Natural killer cell (primary cell): Measurements from ENCODE around the gene FHIT. TPM values are rescaled to one million over a fixed set of nuclear protein-coding genes. Genes with fewer than 3 reads are reported as not detected.

Experiments
- ATAC-seq, 3 donors: fragments of 150-1000 bp in 2 of 3; fragments of 200-7000 bp in 1 of 3; cut with Tn5 transposase; 1 replicate in 1 of 3; 2 replicates in 2 of 3; pipeline ENCODE4 v1.10.0; 2021; ENCODE audit warnings: mild to moderate bottlenecking in 2 of 3, moderate library complexity in 2 of 3
- DNase-seq, 2 donors: peaks; one replicate each; pipeline versions ENCODE4 v3.0.0 to v3.0.0-alpha.2; 2013 to 2021; ENCODE audit warnings: mixed read lengths in 1 of 2
- H3K27ac ChIP-seq: one replicate; pipeline ENCODE4 v1.5.1; 2013; ENCODE audit warnings: mild to moderate bottlenecking, low read length
- H3K27me3 ChIP-seq: one replicate; pipeline ENCODE4 v1.6.1; 2013; ENCODE audit warnings: low read length; ENCODE audit not compliant: control insufficient read depth, insufficient read depth
- H3K36me3 ChIP-seq: one replicate; pipeline ENCODE4 v1.6.1; 2013; ENCODE audit warnings: low read length; ENCODE audit not compliant: control insufficient read depth, insufficient read depth
- H3K4me1 ChIP-seq: one replicate; pipeline ENCODE4 v1.6.1; 2013; ENCODE audit warnings: low read length; ENCODE audit not compliant: control insufficient read depth, insufficient read depth
- H3K4me3 ChIP-seq: one replicate; pipeline ENCODE4 v1.5.1; 2013; ENCODE audit warnings: low read length
- H3K9me3 ChIP-seq: one replicate; pipeline ENCODE4 v1.6.1; 2013; ENCODE audit warnings: low read length; ENCODE audit not compliant: control insufficient read depth, insufficient read depth
- H3K27ac Mint-ChIP-seq, 2 donors: one replicate each; pipeline ENCODE4 v1.8.0; 2022; ENCODE audit warnings: mild to moderate bottlenecking in 2 of 2, mixed read lengths in 2 of 2, moderate library complexity in 1 of 2
- H3K27me3 Mint-ChIP-seq, 2 donors: one replicate each; pipeline ENCODE4 v1.8.0; 2022; ENCODE audit warnings: low read depth in 2 of 2, mixed read lengths in 2 of 2
- H3K36me3 Mint-ChIP-seq: one replicate; pipeline ENCODE4 v1.8.0; 2022; ENCODE audit warnings: mixed read lengths
- H3K4me1 Mint-ChIP-seq, 2 donors: one replicate each; pipeline ENCODE4 v1.8.0; 2022; ENCODE audit warnings: mixed read lengths in 2 of 2
- H3K4me3 Mint-ChIP-seq: one replicate; pipeline ENCODE4 v1.8.0; 2022; ENCODE audit warnings: mild to moderate bottlenecking, moderate library complexity, mixed read lengths
- H3K9me3 Mint-ChIP-seq, 2 donors: one replicate each; pipeline ENCODE4 v1.8.0; 2022; ENCODE audit warnings: mixed read lengths in 2 of 2
- WGBS: methylation state at CpG from one replicate; pipeline ENCODE4 v1.1.7; 2013; ENCODE audit warnings: missing lambda C conversion rate; ENCODE audit not compliant: insufficient coverage; 5-methylcytosine and 5-hydroxymethylcytosine counted together
- intact Hi-C: fragments of 100-400 bp; cut with micrococcal nuclease; formaldehyde crosslinking; loops from one replicate; pipeline ENCODE4 v1.14.2; 2022
- total RNA-seq, 4 donors: library from RNA; stranded (reverse); fragments of 120-200 nt in 1 of 4; gene quantifications; one replicate each; pipeline versions ENCODE4 v1.2.3 to v1.2.4, GENCODE V29; 2013 to 2022
- TF ChIP-seq, protein P1 (sequence below): fragments of 200-600 bp; IDR thresholded peaks from one replicate; pipeline ENCODE4 v1.8.0; 2022; ENCODE audit warnings: antibody characterized with exemption

The FHIT gene
- total RNA-seq, 3 donors from 2014 or later (not counting 1 experiment from before 2014, with no cell fraction given), result 2.7 to 6.1 (median 3.3) TPM

DNA sequence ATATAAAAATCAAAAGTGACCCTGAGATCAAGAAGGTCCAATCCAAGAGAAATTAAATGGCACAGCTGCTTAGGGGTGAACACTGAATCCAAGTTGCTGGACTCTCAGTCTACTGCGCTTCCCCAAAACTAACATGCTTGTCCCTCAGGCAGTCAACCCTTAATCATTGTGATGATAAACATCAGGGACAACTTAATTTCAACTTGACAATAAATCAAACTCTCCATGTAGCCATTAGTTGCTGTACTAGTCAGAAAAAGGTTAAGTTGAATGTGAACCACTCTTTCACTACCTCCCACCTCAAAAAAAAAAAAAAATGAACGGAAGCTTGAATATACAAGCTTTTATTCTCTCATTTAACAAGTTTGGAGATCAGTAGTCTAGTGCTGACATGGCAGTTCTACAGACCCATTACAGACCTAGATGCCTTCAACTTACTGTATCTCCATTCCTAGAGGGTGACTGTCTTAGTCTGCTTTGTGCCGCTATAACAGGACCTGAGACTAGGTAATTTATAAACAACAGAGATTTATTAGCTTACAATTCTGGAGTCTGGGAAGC is 185.7 kb downstream of the FHIT start:
- intact Hi-C loops, result no loop called here
- TF ChIP-seq, protein P1, sequence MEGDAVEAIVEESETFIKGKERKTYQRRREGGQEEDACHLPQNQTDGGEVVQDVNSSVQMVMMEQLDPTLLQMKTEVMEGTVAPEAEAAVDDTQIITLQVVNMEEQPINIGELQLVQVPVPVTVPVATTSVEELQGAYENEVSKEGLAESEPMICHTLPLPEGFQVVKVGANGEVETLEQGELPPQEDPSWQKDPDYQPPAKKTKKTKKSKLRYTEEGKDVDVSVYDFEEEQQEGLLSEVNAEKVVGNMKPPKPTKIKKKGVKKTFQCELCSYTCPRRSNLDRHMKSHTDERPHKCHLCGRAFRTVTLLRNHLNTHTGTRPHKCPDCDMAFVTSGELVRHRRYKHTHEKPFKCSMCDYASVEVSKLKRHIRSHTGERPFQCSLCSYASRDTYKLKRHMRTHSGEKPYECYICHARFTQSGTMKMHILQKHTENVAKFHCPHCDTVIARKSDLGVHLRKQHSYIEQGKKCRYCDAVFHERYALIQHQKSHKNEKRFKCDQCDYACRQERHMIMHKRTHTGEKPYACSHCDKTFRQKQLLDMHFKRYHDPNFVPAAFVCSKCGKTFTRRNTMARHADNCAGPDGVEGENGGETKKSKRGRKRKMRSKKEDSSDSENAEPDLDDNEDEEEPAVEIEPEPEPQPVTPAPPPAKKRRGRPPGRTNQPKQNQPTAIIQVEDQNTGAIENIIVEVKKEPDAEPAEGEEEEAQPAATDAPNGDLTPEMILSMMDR, result no peak
- Histone ChIP-seq H3K27ac (no peak overlapping the region), H3K36me3 (no peaks in the 10 kb centered on the region), H3K4me3 (no peak overlapping the region), H3K9me3 (no peaks in the 10 kb centered on the region), H3K27me3 (no peaks in the 10 kb centered on the region), H3K4me1 (no peaks in the 10 kb centered on the region)
- ATAC-seq (no peak), DNase-seq (no peak)
- no peaks in the 10 kb centered on the region for H3K27me3 Mint-ChIP-seq
- H3K27ac Mint-ChIP-seq, result no peak overlapping the region
- no peak overlapping the region for H3K4me3 Mint-ChIP-seq
- 92% methylated on average over 2 of the region's 3 CpGs for WGBS
- H3K9me3 Mint-ChIP-seq, result peaks cover 0 to 2% of the 10 kb centered on the region in 2 donors
- no peaks in the 10 kb centered on the region for H3K36me3 Mint-ChIP-seq
- H3K4me1 Mint-ChIP-seq, result no peaks in the 10 kb centered on the region

DNA sequence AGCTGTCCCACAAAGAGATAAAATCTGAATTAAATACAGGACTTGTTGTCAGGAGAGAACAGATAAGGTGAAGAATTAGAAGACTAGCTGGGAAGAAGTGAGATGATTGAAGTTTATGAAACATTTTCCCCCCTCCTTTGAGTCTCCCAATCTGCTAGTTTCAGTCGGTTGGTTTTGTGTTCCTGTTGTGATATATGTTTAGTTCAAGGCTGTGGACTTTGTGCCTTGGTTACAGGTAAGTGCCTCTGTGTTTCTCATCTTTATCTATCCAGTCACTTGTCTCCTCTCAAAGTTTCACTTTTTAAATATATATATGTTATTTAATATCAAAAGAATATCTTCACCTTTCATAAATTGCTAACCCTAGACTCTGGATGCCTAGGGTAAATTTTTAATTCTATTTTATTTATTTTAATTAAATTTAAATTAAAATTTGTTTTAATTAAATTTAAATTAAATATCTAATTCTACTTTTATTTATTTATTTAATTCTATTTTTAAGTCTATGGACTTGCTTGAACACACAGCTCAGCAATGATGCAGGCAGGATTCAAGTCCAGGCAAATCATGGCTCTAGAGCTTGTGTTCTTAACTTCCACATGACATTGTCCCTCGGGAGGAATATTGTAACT is 190.0 kb downstream of the FHIT start:
- 100% methylated on average over 1 of the region's 2 CpGs for WGBS

DNA sequence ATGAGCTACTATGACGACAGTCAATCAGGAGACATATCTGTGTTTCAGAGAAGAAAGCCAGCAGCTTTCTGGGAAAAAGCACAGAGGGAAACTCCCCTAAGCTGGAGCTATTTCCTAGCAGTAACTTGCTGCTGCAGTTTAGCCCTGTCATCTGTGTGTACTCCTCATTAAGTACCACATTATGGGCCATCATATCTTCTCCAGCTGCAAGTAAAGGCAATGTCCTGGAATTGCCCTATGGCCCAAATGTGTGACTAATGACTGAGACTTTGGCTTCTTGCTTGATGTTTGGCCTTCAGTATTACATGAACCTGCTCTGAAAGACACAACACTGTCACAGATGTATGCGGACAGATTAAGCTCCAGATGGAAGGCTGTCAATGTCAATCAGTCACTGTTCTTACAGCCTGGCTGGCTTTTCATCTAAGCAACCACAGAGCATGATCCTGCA is 190.8 kb downstream of the FHIT start:
- Mint-ChIP-seq H3K4me1 (no peaks in the 10 kb centered on the region), H3K27me3 (no peaks in the 10 kb centered on the region), H3K4me3 (no peak overlapping the region), H3K27ac (no peak overlapping the region), H3K36me3 (no peaks in the 10 kb centered on the region), H3K9me3 (peaks cover 0 to 2% of the 10 kb centered on the region in 2 donors)
- Histone ChIP-seq H3K27me3 (no peaks in the 10 kb centered on the region), H3K27ac (no peak overlapping the region), H3K36me3 (no peaks in the 10 kb centered on the region), H3K4me1 (no peaks in the 10 kb centered on the region), H3K9me3 (no peaks in the 10 kb centered on the region), H3K4me3 (no peak overlapping the region)
- 89% methylated on average over 2 of the region's 2 CpGs for WGBS
- ATAC-seq (no peak), DNase-seq (no peak)
- intact Hi-C loops, result no loop called here
- TF ChIP-seq, protein P1, result no peak

More for the DNA sequence above, 190.0 kb downstream of the FHIT start:
- DNase-seq (no peak), ATAC-seq (no peak)
- Mint-ChIP-seq H3K9me3 (peaks cover 0 to 2% of the 10 kb centered on the region in 2 donors), H3K27ac (no peak overlapping the region), H3K27me3 (no peaks in the 10 kb centered on the region), H3K4me3 (no peak overlapping the region), H3K4me1 (no peaks in the 10 kb centered on the region), H3K36me3 (no peaks in the 10 kb centered on the region)
- no peaks in the 10 kb centered on the region for H3K36me3 ChIP-seq
- H3K27me3 ChIP-seq, result no peaks in the 10 kb centered on the region
- H3K4me3 ChIP-seq, result no peak overlapping the region
- TF ChIP-seq, protein P1, result no peak
- no peaks in the 10 kb centered on the region for H3K4me1 ChIP-seq
- intact Hi-C loops, result no loop called here
- H3K27ac ChIP-seq, result no peak overlapping the region
- H3K9me3 ChIP-seq, result no peaks in the 10 kb centered on the region

DNA sequence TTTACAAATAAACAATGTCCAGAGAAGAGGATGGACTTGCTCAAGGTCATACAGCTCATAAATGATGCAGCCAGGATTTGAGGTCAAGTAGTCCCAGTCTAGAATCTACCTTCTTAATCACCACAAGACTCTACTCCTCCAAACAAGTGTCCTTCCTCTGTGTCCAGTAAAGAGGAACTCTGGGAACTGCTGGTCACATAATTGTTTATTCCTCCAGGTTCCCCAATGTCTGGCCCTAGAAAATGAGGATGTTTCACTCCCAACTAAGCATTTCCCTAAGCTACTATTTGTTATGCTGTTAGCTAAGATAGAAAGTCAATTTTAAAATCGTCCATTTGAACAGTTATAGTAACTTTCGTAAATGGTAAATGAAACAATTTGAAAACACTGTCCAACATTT is 192.4 kb downstream of the FHIT start:
- Histone ChIP-seq H3K36me3 (no peaks in the 10 kb centered on the region), H3K27ac (no peak overlapping the region), H3K27me3 (no peaks in the 10 kb centered on the region), H3K4me3 (no peak overlapping the region), H3K4me1 (no peaks in the 10 kb centered on the region), H3K9me3 (no peaks in the 10 kb centered on the region)
- H3K36me3 Mint-ChIP-seq, result no peaks in the 10 kb centered on the region
- no CpG with 5 or more reads among the region's 2 CpGs for WGBS
- no peak for ATAC-seq
- no peak overlapping the region for H3K4me3 Mint-ChIP-seq
- peaks cover 0 to 2% of the 10 kb centered on the region in 2 donors for H3K9me3 Mint-ChIP-seq
- H3K27ac Mint-ChIP-seq, result no peak overlapping the region
- no peaks in the 10 kb centered on the region for H3K27me3 Mint-ChIP-seq
- TF ChIP-seq, protein P1, result no peak
- DNase-seq, result no peak
- H3K4me1 Mint-ChIP-seq, result no peaks in the 10 kb centered on the region
- intact Hi-C loops, result no loop called here
